ENCODE measurements around the gene PRDM15.

GRCh38 chr21:41878831-41879189 lies 334 bp downstream of the PRDM15 start:
- no peak for TF ChIP-seq POLR2A (IDR thresholded peaks at IDR 0.05)
- no peak for TF ChIP-seq CTCF (IDR thresholded peaks at IDR 0.05 in 8 of 11, conservative IDR thresholded peaks at IDR 0.05 in 3 of 11)
